Stimulated activated CD4-positive, alpha-beta T cell treated with anti-CD3 and anti-CD28 coated beads, TNF-alpha, amount 100 ng/mL, for 48 hours (primary cell): ENCODE data around the gene SGSM1.
A peak's percentile ranks its signal among the peaks of the same experiment; 100 is the strongest.

Source experiments
- DNase-seq, 3 donors: peaks; one replicate each; pipeline ENCODE4 v3.0.0-alpha.2; 2020; ENCODE audit warnings: low read depth in 3 of 3

Gene SGSM1, protein sequence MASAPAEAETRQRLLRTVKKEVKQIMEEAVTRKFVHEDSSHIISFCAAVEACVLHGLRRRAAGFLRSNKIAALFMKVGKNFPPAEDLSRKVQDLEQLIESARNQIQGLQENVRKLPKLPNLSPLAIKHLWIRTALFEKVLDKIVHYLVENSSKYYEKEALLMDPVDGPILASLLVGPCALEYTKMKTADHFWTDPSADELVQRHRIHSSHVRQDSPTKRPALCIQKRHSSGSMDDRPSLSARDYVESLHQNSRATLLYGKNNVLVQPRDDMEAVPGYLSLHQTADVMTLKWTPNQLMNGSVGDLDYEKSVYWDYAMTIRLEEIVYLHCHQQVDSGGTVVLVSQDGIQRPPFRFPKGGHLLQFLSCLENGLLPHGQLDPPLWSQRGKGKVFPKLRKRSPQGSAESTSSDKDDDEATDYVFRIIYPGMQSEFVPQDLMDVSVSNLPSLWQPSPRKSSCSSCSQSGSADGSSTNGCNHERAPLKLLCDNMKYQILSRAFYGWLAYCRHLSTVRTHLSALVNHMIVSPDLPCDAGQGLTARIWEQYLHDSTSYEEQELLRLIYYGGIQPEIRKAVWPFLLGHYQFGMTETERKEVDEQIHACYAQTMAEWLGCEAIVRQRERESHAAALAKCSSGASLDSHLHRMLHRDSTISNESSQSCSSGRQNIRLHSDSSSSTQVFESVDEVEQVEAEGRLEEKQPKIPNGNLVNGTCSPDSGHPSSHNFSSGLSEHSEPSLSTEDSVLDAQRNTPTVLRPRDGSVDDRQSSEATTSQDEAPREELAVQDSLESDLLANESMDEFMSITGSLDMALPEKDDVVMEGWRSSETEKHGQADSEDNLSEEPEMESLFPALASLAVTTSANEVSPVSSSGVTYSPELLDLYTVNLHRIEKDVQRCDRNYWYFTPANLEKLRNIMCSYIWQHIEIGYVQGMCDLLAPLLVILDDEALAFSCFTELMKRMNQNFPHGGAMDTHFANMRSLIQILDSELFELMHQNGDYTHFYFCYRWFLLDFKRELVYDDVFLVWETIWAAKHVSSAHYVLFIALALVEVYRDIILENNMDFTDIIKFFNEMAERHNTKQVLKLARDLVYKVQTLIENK

DNA sequence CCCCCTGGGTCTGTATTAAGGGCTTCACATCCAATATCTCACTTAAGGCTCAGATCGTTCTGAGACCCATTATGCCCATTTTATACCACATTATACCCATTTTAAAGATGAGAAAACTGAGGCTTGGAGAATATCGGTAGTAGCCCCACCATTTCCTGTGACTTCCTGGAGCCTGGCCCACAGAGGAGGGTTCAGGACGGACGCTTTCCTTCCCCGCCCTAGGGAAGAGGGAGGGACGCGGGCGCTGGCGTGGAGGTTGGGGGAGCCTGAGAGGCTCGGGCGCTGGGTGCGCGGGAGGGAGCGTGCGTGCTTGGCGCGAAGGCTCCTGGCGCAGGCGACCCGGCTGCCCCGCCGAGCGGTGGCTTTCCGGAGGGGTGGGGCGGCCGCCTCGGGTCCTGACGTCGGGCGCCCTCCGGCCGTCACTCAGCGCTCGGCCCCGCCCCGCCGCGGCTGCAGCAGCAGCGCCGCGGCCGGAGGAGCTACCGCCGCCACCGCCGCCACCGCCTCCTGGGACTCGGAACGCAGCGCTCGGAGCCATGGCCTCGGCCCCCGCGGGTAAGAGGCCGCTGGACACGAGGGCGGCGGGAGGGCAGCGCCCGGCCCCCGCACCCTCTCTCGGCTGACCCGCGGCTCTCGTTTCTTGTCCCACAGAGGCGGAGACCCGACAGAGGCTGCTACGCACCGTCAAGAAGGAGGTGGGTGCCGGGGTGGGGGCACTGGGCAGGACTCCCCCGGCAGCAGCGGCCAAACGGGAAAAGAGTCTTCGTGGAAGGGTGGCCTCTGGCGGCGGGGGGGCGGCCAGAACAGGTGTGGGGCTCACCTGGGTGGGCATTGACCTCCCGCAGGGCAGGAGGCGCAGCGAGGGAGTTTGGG is at the start of gene SGSM1:
TSS of gene SGSM1 (plus strand) at position 422 of the 873 bp plus-strand sequence. CDS start at position 537, 115 bp downstream.
- peak; percentile 52 to 78 (median 56) for DNase-seq

DNA sequence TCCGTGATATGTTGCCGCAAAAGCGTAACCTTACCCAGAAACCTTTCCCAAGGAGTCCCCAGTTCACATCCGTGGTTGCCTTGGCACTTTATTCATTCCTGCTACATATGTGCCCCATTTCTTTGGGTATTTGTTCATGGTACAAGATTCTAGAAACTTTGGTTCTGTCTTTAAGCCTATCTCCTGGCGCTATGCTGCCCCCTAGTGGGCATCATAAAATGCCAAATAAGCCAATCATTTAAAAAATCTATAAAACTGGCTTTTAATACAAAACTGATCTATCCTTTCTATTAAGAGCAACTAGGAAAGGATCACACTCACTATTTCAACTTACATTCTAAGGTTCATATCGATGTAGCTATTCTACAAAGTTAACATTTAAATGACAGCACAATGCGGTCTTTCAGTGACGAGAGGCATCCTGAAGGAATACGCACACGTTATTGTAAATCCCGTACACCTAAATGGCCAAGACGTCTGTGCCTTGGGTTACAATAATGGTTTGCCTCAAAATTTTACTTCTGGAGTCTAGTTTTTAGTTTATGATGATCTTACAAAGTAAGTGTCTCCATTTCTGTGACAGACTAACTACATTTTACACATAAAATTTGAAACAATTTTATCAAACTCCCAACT is 47.7 kb upstream of the SGSM1 start:
- peak in 2 of 3 donors; percentile 40 to 51 for DNase-seq

DNA sequence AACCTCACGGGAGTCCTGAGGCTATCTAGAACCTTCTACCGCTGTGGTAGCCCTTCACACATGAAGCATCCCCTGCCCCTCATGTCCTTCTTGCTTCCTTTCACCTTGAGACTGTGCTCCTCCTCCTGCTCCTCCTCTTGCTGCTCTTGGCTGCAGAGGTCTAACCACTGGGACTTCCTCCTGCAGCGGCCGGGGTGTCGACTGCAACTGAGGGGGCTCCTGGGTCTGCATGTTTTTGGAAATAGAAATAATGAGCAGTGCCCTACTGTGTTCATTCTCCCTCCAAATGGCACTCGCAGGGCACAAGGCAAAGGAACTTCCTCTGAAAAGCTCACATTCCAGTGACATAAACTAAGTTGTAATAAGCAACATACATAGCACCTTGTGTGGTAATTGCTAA is 46.2 kb upstream of the SGSM1 start:
- no peak for DNase-seq

DNA sequence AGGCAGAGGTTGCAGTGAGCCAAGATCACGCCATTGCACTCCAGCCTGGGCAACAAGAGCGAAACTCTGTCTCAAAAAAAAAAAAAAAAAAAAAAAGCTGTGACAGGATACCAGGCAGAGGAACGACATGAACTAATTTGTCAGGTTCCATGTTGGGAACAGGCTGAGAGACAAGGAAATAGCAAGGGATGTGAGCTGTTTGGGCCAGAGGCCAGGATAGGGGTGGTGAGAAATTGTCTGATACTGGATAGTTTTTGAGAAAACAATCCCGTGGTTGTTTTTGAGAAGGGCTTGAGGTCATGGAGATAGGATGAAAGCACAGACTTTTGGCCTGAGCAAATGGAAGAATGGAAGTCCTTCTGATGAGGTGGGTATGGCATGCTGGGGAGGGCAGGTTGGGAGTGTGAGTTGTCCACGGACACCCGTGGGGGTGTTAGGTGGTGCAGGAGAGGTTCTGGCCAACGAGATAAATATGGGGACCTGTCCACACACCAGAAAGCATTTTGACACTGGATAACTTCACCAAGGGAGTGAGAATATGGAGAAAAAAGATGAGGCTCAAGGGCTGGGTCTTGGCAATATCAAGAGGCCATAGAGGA is 45.2 kb upstream of the SGSM1 start:
- DNase-seq = no peak

DNA sequence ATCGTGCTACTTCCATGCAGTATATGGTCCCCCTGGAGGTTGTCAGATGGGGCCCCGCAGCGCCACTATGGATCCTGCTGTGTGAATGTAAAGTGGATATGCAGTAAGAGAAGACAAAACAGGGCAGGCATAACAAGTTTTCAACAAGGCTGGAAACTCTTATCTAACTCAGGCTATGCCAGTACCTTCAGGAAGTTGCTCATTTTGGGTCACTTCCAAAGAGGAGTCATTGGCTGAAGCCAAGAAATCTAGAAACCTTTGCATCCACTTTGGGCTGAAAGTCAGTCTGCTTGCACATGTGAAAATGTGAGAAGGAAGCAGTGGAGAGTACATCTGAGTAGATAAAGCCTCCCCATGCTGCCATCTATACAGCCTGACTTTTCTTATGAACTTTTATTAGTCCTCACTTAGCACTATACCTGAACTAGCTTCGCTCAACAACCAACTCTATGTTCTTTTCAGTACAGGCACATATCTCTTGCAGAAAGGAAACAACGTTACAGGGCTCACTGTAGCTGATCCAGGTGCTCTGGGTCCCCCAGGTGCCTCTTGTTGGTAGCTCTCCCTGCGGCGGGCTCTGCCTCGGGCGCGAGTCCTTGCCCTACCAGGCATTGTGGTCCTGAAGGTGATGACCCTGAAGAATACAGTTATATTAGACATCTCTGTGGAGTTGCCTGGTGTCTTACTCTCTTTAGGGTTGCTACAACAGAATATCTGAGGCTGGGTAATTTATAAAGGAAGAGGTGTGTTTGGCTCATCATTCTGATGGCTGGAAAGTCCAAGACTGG is 43.9 kb upstream of the SGSM1 start:
- no peak for DNase-seq

DNA sequence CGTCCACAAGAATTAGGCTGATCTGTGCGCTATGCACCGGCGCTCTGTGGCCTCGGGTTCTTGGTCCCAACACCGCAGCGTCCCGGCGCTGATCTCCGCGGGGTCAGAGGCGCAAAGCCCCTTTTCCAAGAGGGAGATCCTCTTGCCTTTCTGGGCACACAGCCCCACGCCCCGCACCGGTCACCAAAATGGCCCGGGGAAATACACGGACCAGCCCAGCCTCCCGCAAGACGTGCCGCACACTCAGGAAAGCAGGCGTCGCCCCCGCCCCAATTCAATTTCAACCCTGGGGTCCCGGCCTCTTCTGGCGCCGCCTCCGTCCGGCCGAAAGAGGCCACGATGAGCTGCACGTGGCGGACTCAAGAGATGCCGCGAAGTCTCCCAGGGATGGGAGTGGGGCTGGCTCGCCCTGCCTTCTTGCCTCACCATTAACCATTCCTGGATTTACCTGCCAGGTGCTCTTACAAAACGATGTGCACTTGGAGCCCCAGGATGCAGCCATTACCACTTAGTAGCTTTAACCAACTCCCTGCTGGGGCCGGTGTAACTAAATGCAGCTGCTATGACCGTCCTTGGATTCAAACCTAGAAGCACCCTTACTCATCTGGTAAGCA is 42.0 kb upstream of the SGSM1 start:
- DNase-seq = no peak

DNA sequence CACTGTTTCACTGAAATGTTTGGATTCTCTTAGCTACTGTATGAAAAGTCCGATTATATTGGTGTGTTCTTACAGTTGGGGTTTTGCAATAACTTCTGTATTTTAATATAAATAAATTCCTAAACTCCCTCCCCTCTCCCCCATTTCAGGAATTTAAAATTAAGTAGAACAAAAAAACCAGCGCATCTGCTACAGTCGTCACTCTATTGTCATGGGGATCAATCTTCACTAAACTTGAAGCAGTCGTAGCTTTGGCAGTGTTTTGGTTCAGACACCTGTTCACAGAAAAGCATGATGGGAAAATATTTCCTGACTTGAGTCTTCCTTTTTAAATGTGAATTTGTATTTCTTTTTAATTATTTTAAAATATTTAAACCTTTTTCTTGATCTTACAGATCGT is 40.8 kb upstream of the SGSM1 start:
- no peak for DNase-seq

DNA sequence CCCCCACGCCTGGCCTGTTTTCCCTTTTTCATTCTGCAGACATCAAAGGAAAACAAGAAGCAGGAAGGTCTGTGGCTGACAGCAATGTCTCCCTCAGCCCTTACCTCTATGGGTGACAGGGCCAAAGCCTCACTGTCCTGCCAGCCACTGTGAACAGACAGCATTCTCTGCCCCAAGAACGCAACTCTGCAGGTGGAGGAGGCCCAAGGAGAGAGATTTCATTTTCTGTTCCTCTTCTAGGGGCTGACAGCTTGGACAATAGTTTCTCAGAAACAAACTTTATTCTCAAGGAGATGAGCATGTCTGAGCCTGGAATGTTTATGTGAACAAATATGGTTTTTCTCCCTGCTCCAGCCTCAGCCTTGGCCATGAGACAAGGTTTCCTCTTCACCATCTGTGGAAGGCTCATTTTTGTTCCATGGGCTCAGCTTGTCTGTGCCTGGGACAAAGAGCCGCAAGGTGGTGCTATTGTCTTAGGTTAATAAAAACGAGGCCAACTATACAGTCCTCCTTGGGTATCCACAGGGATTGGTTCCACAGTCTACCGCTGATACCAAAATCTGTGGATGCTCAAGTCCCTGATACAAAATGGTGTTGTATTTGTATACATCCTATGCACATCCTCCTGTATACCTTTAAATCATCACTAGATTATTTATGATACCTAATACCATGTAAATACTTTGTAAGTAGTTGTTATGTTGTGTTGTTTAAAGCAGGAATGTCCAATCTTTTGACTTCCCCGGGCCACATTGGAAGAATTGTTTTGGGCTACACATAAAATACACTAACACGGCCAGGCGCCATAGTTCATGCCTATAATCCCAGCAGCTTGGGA is 37.3 kb upstream of the SGSM1 start:
- DNase-seq = peak; percentile 3 to 23 (median 8)

DNA sequence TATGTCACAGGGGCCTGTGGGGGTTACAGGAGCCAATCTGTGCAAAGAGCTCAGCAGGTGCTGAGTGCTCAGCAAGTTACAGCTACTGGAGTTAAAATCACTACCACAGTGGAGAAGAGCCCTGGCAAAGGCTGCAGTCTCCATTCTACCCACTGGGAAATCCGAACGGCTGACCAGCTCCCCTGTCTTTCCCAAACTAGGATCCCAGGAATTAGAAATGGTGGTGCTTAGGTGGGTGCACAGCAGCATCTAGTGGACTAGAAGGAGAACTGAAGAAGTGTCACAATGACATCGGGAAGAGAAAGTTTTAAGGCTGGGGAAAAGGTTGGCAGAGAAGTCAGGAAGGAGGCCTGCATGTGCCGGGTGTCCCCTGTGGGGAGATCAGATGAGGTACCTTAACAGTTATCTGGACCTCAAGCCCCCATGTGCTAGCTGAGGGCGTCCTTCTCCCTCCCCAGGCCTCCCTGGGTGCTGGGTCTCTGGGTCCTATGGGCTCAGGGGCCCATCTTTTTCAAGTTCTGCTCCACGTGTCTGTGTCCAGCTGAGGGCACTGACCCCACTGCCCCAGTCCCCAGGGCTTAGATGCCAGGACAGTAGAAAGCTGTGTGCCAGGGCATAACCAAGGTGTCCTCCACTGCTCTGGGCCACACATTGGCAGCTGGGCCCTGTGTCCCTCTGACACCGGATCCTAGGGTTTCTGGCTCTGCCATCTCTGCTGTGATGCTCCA is 33.4 kb upstream of the SGSM1 start:
- DNase-seq = no peak

DNA sequence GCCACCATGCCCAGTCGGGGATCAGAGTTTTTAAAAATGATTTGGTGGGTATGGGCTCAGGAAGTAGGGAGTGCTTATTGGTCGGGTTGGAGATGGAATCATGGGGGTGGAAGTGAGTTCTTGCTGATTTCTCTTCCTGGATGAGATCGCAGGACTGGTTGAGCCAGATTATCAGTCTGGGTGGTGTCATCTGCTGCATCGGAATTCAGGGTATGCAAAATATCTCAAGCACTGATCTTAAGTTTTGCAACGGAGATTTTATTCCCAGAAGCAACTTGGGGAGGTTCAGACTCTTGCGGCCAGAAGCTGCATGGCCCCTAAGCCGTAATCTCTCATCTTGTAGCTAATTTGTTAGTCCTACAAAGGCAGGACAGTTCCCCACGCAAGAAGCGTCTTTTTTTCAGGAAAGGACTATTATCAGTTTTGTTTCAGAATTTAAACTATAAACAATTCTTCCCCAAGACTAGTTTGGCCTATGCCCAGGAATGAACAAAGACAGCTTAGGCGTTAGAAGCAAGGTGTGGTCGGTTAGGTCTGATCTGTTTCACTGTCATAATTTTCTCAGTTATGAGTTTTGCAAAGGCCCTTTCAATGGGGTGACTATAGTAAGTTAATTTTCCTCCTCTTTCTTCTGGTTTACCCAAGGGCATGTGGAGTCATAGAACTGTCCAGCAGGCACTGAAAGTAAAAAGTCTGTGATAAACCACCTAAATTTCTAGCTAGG is 30.1 kb upstream of the SGSM1 start:
- DNase-seq = no peak

DNA sequence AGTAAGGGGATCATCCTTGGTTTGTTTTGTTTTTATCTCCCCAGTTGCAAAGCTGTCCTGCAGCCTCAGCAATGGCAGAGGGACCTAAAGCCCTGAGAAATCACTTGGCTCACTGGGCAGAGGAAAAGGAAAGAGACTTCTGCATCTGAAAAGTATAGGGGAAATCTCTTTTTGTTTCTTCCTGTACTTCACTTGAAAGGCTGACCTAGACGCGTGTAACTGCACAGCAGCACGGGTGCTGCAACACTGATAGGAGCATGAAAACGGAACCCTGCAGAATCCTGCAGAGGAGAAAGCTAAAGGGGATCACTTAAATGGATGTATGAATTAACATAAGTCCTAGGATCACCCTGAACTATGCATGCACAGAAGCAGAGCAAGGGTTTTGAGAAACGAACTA is 29.5 kb upstream of the SGSM1 start:
- no peak for DNase-seq

DNA sequence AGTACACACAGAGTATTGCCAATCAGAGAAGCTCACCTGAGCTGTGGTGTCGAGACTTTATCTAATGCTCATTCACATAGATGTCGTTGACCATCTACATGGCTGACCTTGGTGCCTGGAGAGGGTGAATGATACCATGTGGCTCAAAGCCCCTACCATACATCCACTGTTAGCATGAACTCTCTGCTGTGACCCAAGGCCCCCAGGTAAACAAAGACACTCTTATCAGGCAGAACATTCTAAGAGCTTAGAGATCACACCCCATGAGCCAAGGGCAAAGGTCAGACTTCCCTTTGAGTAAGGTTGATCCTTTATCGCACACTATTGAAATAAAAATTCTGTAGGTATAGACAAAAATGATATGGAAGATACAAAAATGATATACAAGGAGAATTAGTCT is 16.5 kb upstream of the SGSM1 start:
- no peak for DNase-seq

DNA sequence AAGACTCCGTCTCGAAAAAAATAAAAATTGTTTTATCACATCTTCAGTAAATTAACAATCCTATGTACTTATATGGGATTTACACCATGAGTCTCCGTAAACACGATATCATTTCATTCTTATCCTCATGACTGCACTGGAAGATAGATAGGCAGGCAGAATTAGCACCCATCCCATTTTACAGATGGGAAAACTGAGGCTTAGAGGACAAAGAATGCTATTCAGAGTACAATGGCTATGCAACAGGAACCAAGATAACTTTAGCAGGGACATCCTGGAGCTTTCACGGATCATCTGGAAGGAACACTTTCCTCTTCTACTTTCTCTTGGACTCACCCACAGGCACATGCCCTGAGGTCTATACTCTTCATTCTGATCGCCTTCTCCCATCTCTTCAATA is 14.6 kb upstream of the SGSM1 start:
- DNase-seq = no peak

DNA sequence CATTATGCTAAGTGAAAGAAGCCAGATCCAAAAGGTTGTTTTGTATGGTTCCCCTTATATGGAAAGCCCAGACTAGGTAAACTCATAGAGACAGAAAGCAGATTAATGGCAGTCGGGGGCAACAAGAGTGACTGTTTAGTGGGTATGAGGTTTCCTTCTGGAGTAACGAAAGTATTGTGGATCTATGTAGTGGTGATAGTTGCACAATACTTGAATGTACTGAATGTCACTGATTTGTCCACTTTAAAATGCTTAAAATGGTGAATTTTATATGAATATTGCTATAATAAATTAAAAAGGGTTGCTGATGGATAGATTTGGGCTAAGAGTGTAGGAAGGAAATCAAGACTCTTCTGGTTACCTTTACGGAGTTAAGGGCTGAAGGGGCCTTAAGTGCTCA is 10.0 kb upstream of the SGSM1 start:
- no peak for DNase-seq

DNA sequence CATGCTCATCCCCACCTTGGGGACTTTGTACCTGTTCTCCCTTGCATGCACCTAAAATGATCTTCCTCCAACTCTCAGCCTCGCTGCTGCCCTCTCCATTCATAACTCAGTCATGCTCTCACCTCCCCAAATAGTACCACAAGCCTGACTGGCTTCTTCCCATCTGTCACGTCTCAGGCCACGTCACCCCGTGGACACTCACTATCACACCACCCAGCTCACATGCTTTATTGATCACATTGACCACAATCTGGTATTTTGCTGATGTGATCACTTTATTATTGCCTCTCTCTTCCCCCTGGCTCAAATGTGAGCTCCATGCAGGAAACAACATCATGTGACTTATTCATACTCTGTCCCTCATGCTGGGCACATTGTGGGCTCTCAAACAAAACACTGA is 9.2 kb upstream of the SGSM1 start:
- no peak for DNase-seq

DNA sequence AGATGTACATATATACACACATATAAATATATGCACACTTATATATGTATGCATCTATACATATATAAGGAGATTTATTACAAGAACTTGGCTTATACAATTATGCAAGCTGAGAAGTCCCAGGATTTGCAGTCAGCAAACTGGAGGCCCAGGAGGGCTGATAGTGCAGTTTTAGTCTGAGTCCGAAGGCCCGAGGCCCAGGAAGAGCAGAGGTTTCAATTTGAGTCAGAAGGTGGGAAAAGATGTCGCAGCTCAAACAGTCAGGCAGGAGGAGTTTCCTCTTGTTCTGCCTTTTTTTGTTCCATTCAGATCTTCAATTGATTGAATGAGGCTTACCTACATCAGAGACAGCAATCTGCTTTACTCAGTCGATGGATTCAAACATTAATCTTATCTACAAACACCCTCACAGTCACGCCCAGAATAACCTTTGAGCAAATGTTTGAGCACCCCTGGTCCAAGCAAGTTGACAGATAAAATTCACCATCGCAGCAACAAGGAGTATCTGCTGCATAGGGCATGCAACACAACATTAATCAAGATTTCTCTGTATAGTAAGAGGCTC is 4.0 kb upstream of the SGSM1 start:
- DNase-seq = peak in 1 of 3 donors; percentile 2
